GM10847 (cell line): ENCODE data around the gene KREMEN2.

Experiments used
- POLR2A ChIP-seq: IDR thresholded peaks from 2 replicates; pipeline ENCODE4 v1.6.1; 2011; ENCODE audit not compliant: insufficient read length; ENCODE audit errors: extremely low read depth

The KREMEN2 gene

GRCh38 chr16:2937170-2937569 is 26.9 kb upstream of the KREMEN2 start:
- TF ChIP-seq POLR2A, result no peak

GRCh38 chr16:2938206-2938605 is 25.9 kb upstream of the KREMEN2 start:
- no peak for TF ChIP-seq POLR2A

GRCh38 chr16:2939968-2940367 is 24.1 kb upstream of the KREMEN2 start:
- TF ChIP-seq POLR2A, result no peak

- TF ChIP-seq POLR2A, result no peak
Measured at GRCh38 chr16:2942045-2942444, 22.0 kb upstream of the KREMEN2 start.

GRCh38 chr16:2946649-2947048 is 17.4 kb upstream of the KREMEN2 start:
- TF ChIP-seq POLR2A, result no peak

GRCh38 chr16:2948807-2949704 is 15.0 kb upstream of the KREMEN2 start:
- TF ChIP-seq POLR2A, result no peak

GRCh38 chr16:2949705-2950352 is 14.2 kb upstream of the KREMEN2 start:
- no peak for TF ChIP-seq POLR2A

- TF ChIP-seq POLR2A, result no peak
Measured at GRCh38 chr16:2950353-2950724, 13.7 kb upstream of the KREMEN2 start.

GRCh38 chr16:2950773-2951172 is 13.3 kb upstream of the KREMEN2 start:
- TF ChIP-seq POLR2A, result no peak

GRCh38 chr16:2952679-2953078 is 11.4 kb upstream of the KREMEN2 start:
- TF ChIP-seq POLR2A, result no peak

GRCh38 chr16:2953706-2954627 is 10.1 kb upstream of the KREMEN2 start:
- TF ChIP-seq POLR2A, result no peak

GRCh38 chr16:2954656-2955381 is 9.3 kb upstream of the KREMEN2 start:
- no peak for TF ChIP-seq POLR2A

- TF ChIP-seq POLR2A, result no peak
Measured at GRCh38 chr16:2955438-2955778, 8.7 kb upstream of the KREMEN2 start.

- TF ChIP-seq POLR2A, result no peak
Measured at GRCh38 chr16:2955779-2956578, 8.1 kb upstream of the KREMEN2 start.
